DMS53 treated with DMSO at 0.1 percent for 48 hours (cell line): ENCODE measurements around the gene IRAK3.
"Not testable (repeated sequence)": the region's sequence is repeated elsewhere in the genome, so short reads cannot be mapped to it uniquely, and the experiment has no call there.

Experiments used
- DNase-seq: peaks from one replicate; lab custom pipeline; 2025; ENCODE audit not compliant: unreplicated experiment; lab: John Stamatoyannopoulos, UW

IRAK3 gene

GRCh38 chr12:66170606-66171005 lies 18.4 kb upstream of the IRAK3 start:
- no peak for DNase-seq

- DNase-seq = not testable (repeated sequence)
Measured at GRCh38 chr12:66174391-66175325, 14.4 kb upstream of the IRAK3 start.

- no peak for DNase-seq
Measured at GRCh38 chr12:66176105-66176900, 12.7 kb upstream of the IRAK3 start.

GRCh38 chr12:66182956-66183355 lies 6.1 kb upstream of the IRAK3 start:
- DNase-seq = no peak

GRCh38 chr12:66184822-66185221 lies 4.2 kb upstream of the IRAK3 start:
- not testable (repeated sequence) for DNase-seq

- DNase-seq = no peak
Measured at GRCh38 chr12:66187036-66187435, 2.0 kb upstream of the IRAK3 start.

- no peak for DNase-seq
Measured at GRCh38 chr12:66187821-66188220, 1.2 kb upstream of the IRAK3 start.

GRCh38 chr12:66189486-66189843 lies 451 bp downstream of the IRAK3 start:
- no peak for DNase-seq

GRCh38 chr12:66189889-66190288 lies 875 bp downstream of the IRAK3 start:
- DNase-seq = no peak

GRCh38 chr12:66190519-66191370 lies 1.7 kb downstream of the IRAK3 start:
- peak; percentile 41 for DNase-seq

GRCh38 chr12:66191547-66192126 lies 2.6 kb downstream of the IRAK3 start:
- DNase-seq = peak; percentile 92

GRCh38 chr12:66194122-66194521 lies 5.1 kb downstream of the IRAK3 start:
- DNase-seq = no peak

GRCh38 chr12:66195242-66195641 lies 6.2 kb downstream of the IRAK3 start:
- no peak for DNase-seq

GRCh38 chr12:66196806-66197205 lies 7.8 kb downstream of the IRAK3 start:
- no peak for DNase-seq

GRCh38 chr12:66197495-66197921 lies 8.5 kb downstream of the IRAK3 start:
- no peak for DNase-seq

- DNase-seq = no peak
Measured at GRCh38 chr12:66199141-66199540, 10.1 kb downstream of the IRAK3 start.

GRCh38 chr12:66199831-66200509 lies 11.0 kb downstream of the IRAK3 start:
- DNase-seq = no peak

- no peak for DNase-seq
Measured at GRCh38 chr12:66203820-66204219, 14.8 kb downstream of the IRAK3 start.

- no peak for DNase-seq
Measured at GRCh38 chr12:66206141-66206540, 17.1 kb downstream of the IRAK3 start.

- no peak for DNase-seq
Measured at GRCh38 chr12:66210840-66211239, 21.8 kb downstream of the IRAK3 start.
